Lung (tissue), 12 donors: ENCODE data around the gene COLEC12. TPM values are rescaled to one million over a fixed set of nuclear protein-coding genes. Genes with fewer than 3 reads are reported as not detected.

Experiments
- ATAC-seq: fragments of 200-7000 bp; cut with Tn5 transposase; one replicate; pipeline ENCODE4 v1.9.1; 2020; ENCODE audit warnings: moderate number of reproducible peaks; ENCODE audit not compliant: insufficient read depth, low FRiP score
- DNase-seq, 3 donors: peaks; one replicate each; pipeline ENCODE4 v3.0.0-alpha.2; 2013 to 2017
- H3K27ac ChIP-seq, 2 donors: one replicate each; pipeline ENCODE4 v1.5.1; 2013; ENCODE audit warnings: mild to moderate bottlenecking in 2 of 2, moderate library complexity in 2 of 2, control low read depth in 1 of 2, inconsistent platforms in 1 of 2, low read depth in 1 of 2, low read length in 1 of 2
- H3K27me3 ChIP-seq, 3 donors: one replicate each; pipeline ENCODE4 v1.5.1; 2013; ENCODE audit warnings: low read length in 2 of 3; ENCODE audit not compliant: control insufficient read depth in 3 of 3, insufficient read depth in 3 of 3
- H3K36me3 ChIP-seq, 4 donors: one replicate each; pipeline ENCODE4 v1.5.1; 2013; ENCODE audit warnings: low read length in 4 of 4, mild to moderate bottlenecking in 1 of 4, moderate library complexity in 1 of 4; ENCODE audit not compliant: control insufficient read depth in 4 of 4, insufficient read depth in 4 of 4
- H3K4me1 ChIP-seq, 5 donors: one replicate each; pipeline ENCODE4 v1.5.1; 2013; ENCODE audit warnings: low read length in 5 of 5, mild to moderate bottlenecking in 2 of 5, moderate library complexity in 1 of 5; ENCODE audit not compliant: control insufficient read depth in 5 of 5, insufficient read depth in 5 of 5
- H3K4me3 ChIP-seq: one replicate; pipeline ENCODE4 v1.5.1; 2013; ENCODE audit warnings: mild to moderate bottlenecking, control low read depth, moderate library complexity
- H3K9ac ChIP-seq, 2 donors: one replicate each; pipeline ENCODE4 v1.5.1; 2013; ENCODE audit warnings: low read length in 2 of 2, control low read depth in 1 of 2; ENCODE audit not compliant: insufficient read depth in 1 of 2
- H3K9me3 ChIP-seq, 4 donors: one replicate each; pipeline ENCODE4 v1.5.1; 2013; ENCODE audit warnings: low read length in 3 of 4, mild to moderate bottlenecking in 1 of 4, moderate library complexity in 1 of 4; ENCODE audit not compliant: control insufficient read depth in 4 of 4, insufficient read depth in 3 of 4
- CTCF ChIP-seq: IDR thresholded peaks from 2 replicates; pipeline ENCODE4 v1.5.1; 2012; ENCODE audit warnings: mild to moderate bottlenecking; ENCODE audit errors: control extremely low read depth, extremely low read depth
- WGBS, 2 donors: extraction: QIAGEN DNeasy Blood & Tissue Kit; methylation state at CpG; one replicate each; pipeline ENCODE4 v1.1.7; 2013; 5-methylcytosine and 5-hydroxymethylcytosine counted together
- polyA plus RNA-seq, 2 donors: library from polyadenylated mRNA; stranded (reverse); fragments of 200-250 nt; gene quantifications; one replicate each; pipeline ENCODE4 v1.2.1, GENCODE V29; 2013
- total RNA-seq, 2 donors: library from RNA; depleted of rRNA in 1 of 2; stranded (reverse); fragments of >200 nt in 1 of 2; gene quantifications; one replicate each; pipeline ENCODE4 v1.2.1, GENCODE V29; 2014 to 2021
- donor health status: control.
- donor health status: control.
- donor health status: Bipolar disorder and iron deficiency.
- donor health status: healthy.
- donor health status: DM: yes; HTN: yes; CAD: no.

The COLEC12 gene
- total and polyA plus RNA-seq, 4 donors, result 10.3 to 108 (median 28.1) TPM

GRCh38 chr18:297936-298335 is 202.6 kb downstream of the COLEC12 start:
- no peak for DNase-seq
- Histone ChIP-seq H3K4me3 (no peak overlapping the region), H3K9me3 (no peaks in the 10 kb centered on the region), H3K36me3 (no peaks in the 10 kb centered on the region), H3K9ac (no peak overlapping the region), H3K4me1 (peaks cover 0 to 9% (median 1%) of the 10 kb centered on the region in 5 donors), H3K27ac (no peak overlapping the region), H3K27me3 (no peaks in the 10 kb centered on the region)
- TF ChIP-seq CTCF, result no peak
- WGBS, 2 donors, result 71 to 87% methylated on average over 2 of the region's 2 CpGs
- ATAC-seq, result no peak

GRCh38 chr18:295756-296490 is 204.6 kb downstream of the COLEC12 start:
- Histone ChIP-seq H3K4me1 (peaks cover 0 to 5% (median 0%) of the 10 kb centered on the region in 5 donors), H3K36me3 (no peaks in the 10 kb centered on the region), H3K4me3 (no peak overlapping the region), H3K9me3 (no peaks in the 10 kb centered on the region), H3K27ac (no peak overlapping the region), H3K27me3 (no peaks in the 10 kb centered on the region), H3K9ac (no peak overlapping the region)
- ATAC-seq, result no peak
- 79 to 81% methylated on average over 3 of the region's 3 CpGs for WGBS, 2 donors
- TF ChIP-seq CTCF, result no peak
- DNase-seq, result no peak

- Histone ChIP-seq H3K4me1 (peaks cover 0 to 1% (median 0%) of the 10 kb centered on the region in 5 donors), H3K27me3 (no peaks in the 10 kb centered on the region), H3K9ac (no peak overlapping the region), H3K27ac (no peak overlapping the region), H3K9me3 (no peaks in the 10 kb centered on the region), H3K4me3 (no peak overlapping the region), H3K36me3 (no peaks in the 10 kb centered on the region)
- DNase-seq, result no peak
- ATAC-seq, result no peak
- no peak for TF ChIP-seq CTCF
- WGBS, 2 donors, result 91 to 92% methylated on average over 3 of the region's 3 CpGs
Observed at GRCh38 chr18:294566-294965, 205.9 kb downstream of the COLEC12 start.

DNA sequence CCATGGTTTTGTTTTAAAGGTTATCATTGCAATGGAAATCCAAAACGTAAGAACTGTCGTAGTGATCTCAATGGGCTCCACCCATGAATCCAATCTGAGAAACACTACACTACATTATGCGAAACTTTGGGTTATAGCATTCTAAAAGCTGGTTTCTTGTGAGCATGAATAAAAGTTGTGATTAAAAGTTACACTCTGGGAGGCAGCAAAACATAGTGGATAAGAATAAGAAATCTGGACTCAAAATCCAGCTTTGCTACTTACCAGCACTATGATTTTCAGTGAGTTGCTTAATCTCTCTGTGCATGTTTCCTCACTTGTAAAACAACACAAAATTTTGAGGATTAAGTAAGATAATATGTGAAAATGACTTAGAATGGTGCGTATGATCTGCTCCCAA is 207.0 kb downstream of the COLEC12 start:
- Histone ChIP-seq H3K27me3 (no peaks in the 10 kb centered on the region), H3K4me3 (no peak overlapping the region), H3K9ac (no peak overlapping the region), H3K9me3 (no peaks in the 10 kb centered on the region), H3K27ac (no peak overlapping the region), H3K4me1 (peaks cover 0 to 1% (median 0%) of the 10 kb centered on the region in 5 donors), H3K36me3 (no peaks in the 10 kb centered on the region)
- 81 to 88% methylated on average over 4 of the region's 4 CpGs for WGBS, 2 donors
- DNase-seq, result peak in 2 of 3 donors; percentile 71 to 78
- TF ChIP-seq CTCF, result no peak
- ATAC-seq, result no peak
